HG03064 (cell line): ENCODE results near the gene PSMA8.
"Not testable (repeated sequence)": the region's sequence is repeated elsewhere in the genome, so short reads cannot be mapped to it uniquely, and the experiment has no call there.

Source experiments
- ATAC-seq: cut with Tn5 transposase; IDR thresholded peaks from one replicate; pipeline ENCODE4 v1.9.1; 2021; ENCODE audit warnings: low read depth; ENCODE audit not compliant: unreplicated experiment

PSMA8 gene

DNA sequence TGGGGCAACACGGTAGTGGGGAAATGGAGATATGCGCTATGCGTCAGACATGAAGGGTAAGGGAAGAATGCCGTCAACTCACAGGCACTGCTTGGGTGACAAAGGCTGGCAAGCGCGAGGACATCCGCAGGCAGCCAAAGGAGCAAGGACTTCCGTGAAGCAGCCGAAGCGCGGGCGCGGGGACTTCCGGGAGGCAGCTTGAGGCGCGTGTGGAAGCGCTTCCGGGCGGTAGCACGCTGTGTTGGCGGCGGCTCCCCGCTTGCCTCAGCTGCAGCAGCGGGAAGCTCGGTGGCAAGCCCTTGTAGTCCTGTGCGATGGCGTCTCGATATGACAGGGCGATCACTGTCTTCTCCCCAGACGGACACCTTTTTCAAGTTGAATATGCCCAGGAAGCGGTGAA lies at the start of gene PSMA8:
Gene PSMA8 (plus strand): TSS at position 218 of the 400 bp plus-strand sequence. CDS start 97 bp downstream, at position 315.
- no peak for ATAC-seq

DNA sequence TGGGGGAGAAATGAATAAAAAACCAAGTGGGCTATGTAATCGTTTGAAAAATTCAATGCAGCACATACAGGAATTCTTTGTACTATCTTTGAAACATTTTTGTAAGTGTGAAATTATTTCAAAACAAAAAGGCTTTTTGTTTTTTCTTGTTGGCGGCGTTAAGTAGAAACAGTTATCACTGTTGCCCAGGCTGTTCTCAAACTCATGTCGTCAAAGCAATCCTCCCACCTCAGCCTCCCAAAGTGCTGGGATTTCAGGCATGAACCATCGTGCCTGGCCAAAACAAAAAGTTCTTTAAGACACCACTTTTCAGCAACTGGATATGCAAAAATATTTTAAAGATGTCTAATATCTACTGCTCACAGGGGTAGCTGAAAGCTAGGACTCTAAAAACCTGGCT lies 48.6 kb upstream of the PSMA8 start:
- no peak for ATAC-seq

DNA sequence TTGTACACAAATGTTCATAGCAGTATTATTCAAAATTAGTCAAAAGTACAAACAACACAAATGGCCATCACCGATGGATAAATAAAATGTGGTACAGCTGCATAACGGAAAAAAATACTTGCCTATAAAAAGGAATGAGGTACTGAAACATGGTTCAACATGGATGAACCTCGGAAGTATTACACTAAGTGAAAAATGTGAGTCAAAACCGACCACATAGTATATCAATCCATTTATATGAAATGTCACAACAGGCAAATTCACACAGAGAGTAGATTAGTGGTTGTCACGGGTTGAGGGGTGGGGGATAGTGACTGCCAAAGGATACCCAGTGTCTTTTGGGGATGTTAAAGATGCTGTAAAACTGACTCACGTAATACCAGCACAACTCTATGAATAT lies 46.7 kb upstream of the PSMA8 start:
- no peak for ATAC-seq

DNA sequence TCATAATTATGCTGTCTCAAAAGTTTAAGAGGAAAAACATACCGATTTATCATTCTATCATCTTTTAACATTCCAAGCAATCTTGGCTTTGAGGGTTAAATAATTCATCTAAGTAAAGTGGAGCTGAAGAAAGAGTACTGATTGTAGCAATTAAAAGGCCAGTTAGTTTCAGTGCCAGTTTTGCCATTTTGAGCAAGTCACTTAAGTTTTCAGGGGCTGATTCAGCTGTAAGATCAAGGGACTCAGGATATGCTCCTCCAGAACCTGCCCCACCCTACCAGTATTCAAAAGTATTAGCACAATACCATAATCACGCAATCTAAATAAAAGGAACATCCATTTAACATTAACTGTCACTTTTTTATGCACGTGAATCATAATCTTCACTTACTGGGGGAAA lies 45.2 kb upstream of the PSMA8 start:
- no peak for ATAC-seq

DNA sequence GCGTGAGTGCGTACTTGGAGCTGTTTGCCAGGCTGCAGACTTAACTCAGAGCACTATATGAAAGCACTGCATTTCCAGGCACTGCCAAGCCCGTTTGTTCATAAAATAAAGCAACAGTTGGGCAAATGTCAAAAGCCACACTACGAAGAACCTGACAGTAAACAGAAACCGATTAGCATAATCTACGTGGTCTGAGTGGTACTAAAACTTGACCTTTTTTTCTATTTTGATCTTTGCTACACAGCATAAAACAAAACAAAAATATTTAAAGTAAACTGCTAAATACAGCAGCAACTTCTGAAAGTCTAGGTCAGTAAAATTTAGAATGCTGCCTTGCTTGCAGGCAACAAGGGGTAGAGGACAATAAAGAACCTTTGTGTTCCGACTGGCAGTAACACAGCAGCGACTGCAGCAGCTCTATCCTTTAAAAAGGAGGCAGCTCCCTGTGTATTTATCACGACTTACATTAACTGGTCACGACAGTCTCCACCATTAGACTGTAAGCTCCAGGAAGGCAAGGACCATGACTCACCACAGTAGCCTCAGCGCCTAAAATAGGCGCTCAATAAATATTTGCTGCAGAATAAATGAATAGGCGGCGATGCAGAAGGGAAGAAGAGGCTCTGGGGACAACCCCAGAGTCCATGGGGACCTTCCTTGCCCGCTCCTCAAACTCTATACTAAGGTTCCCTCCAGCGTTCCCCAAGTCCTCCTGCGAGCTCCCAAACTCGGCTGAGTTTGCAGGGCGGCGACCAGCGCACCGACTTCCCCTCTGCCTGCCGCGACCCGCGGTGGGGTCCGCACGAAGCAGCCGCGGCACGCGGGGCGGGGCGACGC lies 44.2 kb upstream of the PSMA8 start:
- peak; percentile 1 for ATAC-seq

DNA sequence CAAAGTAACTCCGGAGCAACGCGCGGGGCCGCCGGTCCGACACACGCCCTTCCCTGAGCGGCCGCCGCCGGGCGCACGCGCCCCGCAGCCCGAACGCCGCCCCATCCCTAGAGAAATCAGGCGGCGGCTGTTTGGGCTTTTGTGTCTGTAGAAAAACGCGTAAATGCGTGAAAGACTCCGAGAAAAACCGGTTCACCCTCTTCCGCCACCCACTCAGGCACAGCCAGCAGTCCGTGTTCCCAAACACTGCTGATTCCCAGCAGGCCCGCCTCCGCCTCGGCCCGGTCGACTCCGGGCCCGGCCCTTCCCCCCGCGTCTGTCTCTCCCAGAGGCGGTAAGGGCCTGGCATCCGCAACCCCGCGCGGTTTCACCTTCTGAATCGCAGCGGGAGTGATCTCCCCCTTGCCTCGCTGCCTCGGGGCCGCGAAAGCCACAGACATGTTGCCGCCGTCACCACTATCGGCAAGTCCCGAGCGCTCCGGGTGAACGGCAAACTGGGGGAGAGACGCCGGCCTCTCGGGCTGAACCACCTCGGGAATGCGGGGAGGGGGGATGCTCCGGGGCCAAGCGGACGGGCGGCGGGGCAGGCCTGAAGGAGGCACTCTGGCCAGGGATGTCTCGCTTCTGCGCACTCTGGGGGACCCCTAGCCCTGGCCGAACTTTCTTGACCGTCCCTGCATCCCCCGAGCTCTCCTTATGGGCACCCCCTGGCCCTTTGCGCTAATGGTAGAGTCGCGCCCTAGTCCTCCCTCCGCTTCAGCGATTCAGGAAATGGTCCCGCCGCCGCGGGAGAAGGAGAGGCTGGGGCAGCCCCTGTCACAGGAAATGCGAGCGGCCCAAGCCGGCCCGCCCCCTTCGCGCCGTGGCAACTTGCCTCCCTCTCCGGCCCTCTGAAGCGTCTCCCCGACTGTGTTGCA lies 43.3 kb upstream of the PSMA8 start, which contains the start of gene SS18:
Gene SS18 (minus strand): TSS at position 484 of the 917 bp plus-strand sequence. CDS start 44 bp downstream, at position 440.
- peak; percentile 70 for ATAC-seq

DNA sequence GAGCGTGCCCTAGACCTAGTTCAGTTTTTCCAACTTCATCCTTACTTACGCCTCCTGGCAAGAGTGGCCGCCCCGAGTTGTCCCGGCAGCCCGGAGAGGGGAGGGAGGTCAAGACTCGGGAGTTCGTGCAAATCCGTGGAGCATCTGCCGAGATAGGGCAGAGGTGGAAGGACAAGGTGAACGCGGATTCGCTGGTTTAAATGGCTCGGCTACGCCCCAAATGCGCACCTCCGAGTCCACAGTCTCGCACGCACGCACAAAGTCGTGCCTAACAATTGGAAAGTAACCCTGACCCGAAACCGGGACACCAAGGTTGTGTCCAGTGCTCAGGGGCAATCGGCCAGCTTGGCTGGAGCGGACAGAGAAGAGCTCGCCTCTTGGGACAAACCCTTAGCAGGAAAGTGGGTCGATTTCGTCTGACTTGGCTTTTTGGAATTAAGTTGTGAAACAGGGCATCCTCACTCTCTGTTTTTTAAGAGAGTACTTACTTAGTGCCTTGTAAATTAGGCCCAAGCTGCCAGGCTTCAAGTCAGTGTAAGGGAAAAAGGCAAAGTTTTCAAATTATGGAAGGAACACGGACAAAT lies 42.5 kb upstream of the PSMA8 start:
- peak; percentile 38 for ATAC-seq

DNA sequence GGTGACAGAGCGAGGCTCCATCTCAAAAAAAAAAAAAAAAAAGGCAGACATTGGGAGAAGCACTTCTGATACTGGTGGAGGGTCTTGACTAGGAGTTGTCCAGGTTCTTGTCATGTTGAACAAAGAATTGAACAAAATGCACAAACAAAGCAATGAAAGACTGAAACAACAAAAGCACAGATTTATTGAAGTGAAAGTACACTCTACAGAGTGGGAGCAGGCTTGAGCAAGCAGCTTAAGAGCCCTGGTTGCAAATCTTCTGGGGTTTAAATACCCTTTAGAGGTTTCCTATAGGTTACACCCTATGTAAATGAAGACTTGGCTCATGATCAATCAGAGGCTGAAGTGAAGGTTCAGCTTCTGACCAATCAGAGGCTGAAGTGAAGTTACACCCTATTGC lies 36.8 kb upstream of the PSMA8 start:
- ATAC-seq: no peak

DNA sequence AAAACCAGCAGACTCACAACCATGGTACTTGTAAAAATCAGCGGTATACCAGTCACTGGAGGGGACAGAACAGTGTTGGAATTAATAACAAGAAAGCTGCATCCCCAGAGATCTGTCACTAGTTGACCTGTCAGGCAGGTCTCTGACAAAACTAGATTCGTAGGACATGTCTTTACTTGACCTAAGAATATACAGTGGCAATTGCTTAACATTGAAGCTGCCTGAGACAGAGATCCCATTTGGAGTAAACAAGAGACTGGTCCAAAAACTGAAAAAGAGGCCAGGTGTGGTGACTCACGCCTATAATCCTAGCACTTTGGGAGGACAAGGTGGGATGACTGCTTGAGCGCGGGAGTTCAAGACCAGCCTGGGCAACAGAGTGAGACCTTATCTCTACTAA lies 36.1 kb upstream of the PSMA8 start:
- no peak for ATAC-seq

DNA sequence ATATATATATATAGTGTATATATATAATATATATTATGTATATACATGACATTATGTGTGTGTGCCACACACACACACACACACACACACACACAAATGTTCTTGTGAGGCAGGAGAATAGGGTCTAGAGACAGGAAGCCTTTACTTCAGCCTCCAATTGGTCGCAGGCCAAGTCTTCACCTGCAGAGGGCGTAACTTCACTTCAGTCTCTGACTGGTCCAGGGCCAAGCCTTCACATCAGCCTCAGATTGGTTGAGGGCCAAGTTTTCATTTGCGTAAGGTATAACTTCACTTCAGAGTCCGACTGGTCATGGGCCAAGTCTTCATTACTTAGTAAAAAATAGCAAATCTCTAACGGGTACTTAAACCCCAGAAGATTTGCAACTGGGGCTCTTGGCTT lies 30.1 kb upstream of the PSMA8 start:
- no peak for ATAC-seq

DNA sequence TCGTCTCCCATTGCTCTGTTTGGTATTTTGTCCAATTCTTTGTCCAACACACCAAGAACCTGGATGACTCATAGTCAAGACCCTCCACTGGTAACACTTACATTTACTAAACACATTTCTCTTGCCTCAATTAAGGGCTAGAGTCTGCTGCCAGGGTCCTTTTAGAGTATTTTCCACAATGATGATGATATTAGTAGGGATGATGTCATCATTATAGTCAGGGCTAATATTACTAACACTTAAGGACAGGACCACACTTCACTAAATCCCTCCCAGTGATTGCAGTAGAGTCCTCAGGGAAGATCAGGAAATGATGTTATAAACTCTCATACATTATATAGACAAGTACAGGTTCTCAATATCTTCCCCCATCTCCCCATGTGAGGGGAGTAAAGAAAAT lies 29.6 kb upstream of the PSMA8 start:
- no peak for ATAC-seq

DNA sequence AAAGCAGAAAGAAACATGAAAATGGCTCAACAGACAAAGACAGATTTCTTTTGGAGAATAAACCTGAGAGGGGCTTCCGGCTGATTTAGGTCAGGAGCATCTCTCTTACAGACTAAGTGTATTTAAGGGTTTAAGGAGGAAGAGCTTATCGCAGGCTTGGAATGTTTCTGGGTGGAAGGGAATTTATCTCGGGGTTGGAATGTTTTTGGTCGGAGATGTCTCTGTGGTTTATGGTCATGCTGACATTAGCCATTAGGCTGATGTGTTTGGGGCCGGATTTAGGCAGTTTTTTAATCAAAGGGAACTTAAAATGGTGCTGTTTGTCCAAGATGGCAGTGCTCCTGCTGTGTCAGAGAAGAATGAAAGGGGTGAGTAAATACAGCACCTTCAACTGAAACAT lies 14.4 kb upstream of the PSMA8 start:
- no peak for ATAC-seq

DNA sequence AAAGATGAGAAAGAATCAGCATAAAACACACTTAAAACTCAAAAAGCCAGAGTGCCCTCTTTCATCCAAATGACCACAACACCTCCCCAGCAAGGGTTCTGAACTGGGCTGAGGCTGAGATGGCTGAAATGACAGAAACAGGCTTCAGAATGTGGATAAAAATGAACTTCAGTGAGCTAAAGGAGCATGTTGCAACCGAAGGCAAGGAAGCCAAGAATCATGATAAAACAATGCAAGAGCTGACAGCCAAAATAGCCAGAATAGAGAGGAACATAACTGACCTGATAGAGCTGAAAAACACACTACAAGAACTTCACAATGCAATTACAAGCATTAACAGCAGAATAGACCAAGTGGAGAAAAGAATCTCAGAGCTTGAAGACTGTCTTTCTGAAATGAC lies 12.2 kb upstream of the PSMA8 start:
- ATAC-seq: no peak

DNA sequence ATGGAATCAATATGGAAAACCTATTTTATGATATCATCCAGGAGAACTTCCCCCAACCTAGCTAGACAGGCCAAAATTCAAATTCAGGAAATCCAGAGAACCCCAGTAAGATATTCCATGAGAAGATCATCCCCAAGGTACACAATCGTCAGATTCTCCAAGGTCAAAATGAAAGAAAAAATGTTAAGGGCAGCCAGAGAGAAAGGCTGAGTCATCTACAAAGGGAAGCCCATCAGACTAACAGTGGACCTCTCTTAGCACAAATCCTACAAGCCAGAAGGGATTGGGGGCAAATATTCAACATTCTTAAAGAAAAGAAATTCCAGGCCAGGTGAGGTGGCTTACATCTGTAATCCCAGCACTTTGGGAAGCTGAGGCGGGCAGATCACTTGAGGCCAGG lies 11.7 kb upstream of the PSMA8 start:
- ATAC-seq: not testable (repeated sequence)

DNA sequence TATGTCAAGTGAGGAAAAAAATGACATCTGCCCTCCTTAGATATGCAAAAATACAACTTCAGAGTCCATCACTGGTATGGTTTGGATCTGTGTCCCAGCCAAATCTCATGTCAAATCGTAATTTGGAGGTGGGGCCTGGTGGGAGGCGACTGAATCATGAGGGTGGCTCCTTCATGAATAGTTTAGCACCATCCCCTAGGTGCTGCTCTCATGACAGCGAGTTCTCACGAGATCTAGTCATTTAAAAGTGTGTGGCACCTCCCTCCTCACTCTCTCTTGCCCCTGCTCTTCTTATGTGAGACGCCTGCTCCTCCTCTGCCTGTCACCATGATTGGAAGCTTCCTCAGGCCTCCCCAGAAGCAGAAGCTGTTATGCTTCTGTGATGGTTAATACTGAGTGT lies 5.9 kb upstream of the PSMA8 start:
- ATAC-seq: no peak

DNA sequence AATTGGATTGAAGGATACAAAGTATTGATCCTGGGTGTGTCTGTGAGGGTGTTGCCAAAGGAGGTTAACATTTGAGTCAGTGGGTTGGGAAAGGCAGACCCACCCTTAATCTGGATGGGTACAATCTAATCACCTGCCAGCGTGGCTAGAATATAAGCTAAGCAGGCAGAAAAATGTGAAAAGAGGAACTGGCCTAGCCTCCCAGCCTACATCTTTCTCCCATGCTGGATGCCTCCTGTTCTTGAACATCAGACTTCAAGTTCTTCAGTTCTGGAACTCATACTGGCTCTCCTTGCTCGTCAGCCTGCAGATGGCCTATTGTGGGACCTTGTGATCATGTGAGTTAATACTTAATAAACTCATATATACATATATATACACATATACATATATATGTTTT lies 5.5 kb upstream of the PSMA8 start:
- not testable (repeated sequence) for ATAC-seq

DNA sequence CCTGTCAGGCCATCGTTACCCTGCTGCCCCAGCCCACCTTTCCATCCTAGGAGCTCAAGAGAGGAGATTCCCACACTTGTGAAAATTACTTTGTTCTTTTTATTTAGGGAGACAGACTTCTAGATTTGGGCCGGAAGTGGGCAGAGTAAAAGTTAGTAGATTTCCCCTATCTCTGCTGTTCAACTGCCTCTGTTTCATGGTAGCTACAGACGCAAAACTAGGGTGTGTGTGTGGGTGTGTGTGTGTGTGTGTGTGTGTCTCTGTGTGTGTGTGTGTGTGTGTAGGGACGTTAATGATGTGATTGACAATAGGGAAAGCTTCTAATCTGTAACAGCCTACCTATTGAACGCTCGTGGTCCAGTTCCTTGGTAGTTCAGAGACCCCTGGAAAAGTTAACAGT lies 438 bp downstream of the PSMA8 start:
- ATAC-seq: no peak

DNA sequence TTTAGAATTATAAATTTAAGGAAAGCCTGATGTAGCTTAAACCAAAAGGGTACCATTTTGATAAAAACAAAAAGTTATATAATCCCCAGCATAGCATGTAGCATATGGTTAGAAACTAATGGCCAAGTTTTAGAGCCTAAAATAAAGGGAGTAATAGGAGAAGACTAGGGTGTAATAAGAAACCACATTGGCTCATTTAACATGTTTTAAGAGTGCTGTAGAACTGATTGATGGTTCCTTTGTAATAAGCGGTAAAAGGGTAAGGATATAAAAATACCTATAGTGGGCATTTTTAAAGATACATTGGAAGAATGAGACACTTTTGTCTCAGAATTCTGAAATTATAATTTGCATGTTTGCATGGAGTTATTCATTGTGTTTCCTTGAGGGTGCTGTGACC lies 1.9 kb downstream of the PSMA8 start:
- no peak for ATAC-seq

DNA sequence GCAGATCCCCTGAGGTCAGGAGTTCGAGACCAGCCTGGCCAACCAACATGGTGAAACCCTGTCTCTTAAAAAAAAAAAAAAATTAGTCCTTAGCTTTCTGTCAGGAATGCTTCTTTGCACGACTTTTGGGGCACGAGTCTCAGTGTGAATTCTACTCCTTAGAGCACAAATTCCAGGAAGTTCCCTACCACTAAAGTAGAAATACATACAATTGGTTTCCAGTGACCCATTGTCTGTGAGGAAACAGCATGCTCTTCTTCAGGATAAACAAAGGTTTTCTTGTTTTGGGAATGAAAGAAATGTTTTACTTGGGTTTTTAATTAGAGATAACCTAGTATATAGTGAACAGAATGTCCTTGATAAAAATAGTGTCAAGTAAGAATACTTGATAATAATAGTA lies 23.7 kb downstream of the PSMA8 start:
- no peak for ATAC-seq

DNA sequence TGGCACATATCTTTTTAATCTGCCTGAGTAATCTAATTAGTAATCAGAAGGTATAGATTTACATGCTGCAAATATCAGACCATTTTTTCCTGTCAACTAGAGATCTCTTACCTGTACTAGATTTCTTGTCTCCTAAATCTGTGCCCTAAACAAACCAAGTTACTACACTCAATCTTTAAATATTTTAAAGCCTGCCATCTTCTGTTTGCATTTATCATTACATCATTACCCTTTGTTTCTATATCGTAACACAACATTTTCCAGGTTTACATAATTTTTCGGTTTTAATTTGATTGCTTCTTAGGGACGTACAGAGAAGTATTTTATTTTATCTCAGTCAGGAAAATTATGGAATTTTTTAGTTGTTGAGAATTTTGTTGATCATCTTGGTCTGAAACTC lies 25.7 kb downstream of the PSMA8 start:
- no peak for ATAC-seq

DNA sequence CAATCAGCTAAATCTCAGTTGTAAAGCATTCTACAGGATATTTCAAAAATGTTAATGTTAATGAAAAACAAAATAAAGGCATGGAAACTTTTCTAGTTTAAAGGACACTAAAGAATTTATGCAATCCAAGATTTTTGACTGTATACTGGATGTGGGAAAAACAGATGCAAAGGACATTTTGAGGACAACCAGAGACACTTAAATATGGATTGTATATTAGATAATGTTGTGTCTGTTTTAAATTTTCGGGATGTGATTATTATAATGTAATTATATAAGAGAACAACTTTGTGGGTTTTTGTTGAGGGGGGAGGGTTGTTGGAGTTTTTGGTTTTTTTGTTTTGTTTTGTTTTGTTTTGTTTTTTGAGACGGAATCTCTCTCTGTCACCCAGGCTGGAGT lies 30.9 kb downstream of the PSMA8 start:
- ATAC-seq: no peak
